LHCN-M2 (cell line): ENCODE data around the gene KIRREL3. TPM values are rescaled to one million over a fixed set of nuclear protein-coding genes. Genes with fewer than 3 reads are reported as not detected.

ENCODE experiments used
- DNase-seq: peaks from one replicate; pipeline ENCODE4 v3.0.0-alpha.2; 2012; ENCODE audit warnings: low read depth
- total RNA-seq: library from RNA; depleted of rRNA; stranded (reverse); fragments of >200 nt; gene quantifications from 2 replicates; pipeline ENCODE4 v1.2.3, GENCODE V29; 2014

KIRREL3 gene
- total RNA-seq, 1 experiment from 2014 or later, result 2.1 TPM

GRCh38 chr11:126514061-126514693 is 486.4 kb downstream of the KIRREL3 start:
- peak; percentile 7 for DNase-seq

DNA sequence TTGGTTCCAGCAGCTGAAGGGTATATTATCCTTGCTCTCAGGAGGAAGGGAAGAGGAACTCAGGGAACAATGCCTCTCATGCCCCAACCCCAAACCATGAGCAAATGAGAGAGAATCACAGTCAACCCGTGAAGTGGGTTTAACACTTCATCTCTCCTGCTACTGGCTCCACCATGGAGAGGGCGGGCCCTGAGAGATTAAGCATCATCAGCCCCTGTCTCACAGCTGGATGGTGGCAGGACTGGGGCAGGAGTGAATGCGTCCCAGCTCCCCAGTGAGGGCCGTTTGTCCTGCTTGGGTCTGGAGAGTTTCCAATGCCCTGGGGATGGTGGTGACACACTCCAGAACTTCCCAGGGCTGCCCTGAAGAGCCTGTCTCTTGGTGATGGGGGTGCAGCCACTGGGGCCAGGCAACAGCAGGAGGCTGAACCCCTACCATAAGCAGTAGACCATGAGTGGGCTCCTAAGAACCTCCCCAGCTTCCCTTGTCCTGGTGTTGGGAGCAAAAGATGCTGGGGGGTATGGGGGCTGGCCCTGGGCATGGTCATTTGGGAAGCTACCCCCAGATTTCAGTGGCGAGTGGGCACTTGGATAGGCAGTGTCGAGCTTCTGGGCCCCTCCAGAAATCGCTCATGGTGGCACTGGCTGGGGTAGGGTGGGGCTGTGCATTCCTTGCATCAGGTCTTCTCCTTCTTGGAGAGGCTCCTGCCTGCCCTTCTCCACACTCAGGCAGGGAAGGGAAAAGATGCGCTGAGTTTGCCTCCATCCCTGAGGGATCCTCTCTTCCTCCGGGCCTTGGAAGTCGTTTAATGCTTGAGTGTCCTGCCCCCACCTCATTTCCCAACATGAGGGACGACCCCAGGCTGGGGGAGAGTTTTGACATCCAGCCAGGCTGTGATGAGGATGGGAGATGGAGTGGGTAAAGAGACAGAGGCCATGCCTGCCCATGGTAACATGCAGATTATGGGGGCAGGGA is 487.5 kb downstream of the KIRREL3 start:
- DNase-seq, result no peak

DNA sequence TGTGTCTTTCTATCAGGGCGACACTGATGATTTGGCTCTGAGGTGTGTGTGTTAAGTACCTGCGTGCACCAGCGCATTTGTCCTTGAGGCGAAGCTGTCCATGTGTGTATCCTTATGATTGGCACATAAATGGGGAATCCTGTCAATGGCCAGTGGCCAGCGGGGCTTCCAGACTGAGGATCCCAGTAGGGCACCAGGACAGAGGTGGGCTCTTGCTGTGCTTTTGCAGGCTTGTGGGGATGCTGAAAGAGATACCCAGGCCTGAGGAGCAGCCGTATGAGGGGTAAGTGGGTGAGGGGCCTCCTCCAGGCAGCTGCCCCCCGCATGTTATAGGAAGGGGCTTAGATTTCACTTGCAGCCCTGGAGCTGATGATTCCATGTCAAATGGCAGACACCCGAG is 488.3 kb downstream of the KIRREL3 start:
- no peak for DNase-seq

DNA sequence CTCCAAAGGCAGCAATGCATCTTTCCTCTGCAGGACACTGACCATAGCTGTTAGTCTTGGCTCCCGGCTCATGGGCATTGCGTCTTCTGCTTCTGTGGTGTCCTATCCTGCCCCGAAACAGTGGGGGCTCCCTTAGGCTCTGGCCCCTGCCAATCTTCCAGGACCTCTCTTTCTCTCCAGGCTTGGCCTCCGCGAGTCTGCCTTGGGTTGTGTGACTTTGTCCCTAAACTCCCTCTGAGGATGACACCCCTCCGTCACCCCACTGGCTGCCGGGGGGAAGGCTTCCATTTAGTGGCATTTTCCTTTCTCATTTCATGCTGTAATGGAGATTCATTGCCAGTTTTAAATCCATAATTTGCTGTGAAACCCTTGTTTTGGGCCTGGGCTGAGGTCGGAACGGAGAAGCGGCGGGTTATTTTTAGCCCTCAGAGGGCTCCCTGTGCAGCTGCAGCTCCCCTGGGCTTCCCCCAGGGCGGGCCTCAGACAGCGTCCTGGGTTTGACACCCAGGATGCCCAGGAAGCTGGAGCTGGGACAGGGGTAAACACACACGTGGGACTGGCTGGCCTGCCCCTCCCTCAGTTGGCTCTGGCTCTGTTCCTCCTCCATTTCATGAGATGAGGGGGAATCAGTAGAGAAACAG is 489.0 kb downstream of the KIRREL3 start:
- DNase-seq, result no peak

GRCh38 chr11:126510621-126511370 is 489.8 kb downstream of the KIRREL3 start:
- DNase-seq, result no peak

GRCh38 chr11:126507646-126508045 is 492.9 kb downstream of the KIRREL3 start:
- DNase-seq, result no peak

- DNase-seq, result no peak
These were observed 493.8 kb downstream of the KIRREL3 start for GRCh38 chr11:126506789-126507188.

DNA sequence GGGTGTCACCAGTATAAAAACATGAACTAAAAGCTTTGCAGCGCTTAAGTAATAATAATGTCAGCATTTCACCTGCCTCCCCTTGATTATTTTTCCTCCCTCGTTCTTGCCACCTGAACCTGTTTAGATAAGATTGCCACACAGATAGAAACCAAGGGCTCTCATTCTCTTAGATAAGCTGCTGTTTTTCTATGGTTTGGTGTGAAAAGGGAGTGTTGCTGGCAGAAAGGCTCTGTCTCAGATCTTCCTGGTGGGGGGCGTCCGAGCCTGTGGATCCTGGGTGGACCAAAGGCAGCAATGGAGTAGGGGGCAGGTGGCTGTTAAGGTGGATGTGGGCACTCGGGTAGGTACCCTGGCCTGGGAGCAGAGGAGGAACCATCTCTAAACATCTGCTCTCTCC is 497.6 kb downstream of the KIRREL3 start:
- DNase-seq, result no peak

- DNase-seq, result no peak
These were observed 498.4 kb downstream of the KIRREL3 start for GRCh38 chr11:126502159-126502558.

DNA sequence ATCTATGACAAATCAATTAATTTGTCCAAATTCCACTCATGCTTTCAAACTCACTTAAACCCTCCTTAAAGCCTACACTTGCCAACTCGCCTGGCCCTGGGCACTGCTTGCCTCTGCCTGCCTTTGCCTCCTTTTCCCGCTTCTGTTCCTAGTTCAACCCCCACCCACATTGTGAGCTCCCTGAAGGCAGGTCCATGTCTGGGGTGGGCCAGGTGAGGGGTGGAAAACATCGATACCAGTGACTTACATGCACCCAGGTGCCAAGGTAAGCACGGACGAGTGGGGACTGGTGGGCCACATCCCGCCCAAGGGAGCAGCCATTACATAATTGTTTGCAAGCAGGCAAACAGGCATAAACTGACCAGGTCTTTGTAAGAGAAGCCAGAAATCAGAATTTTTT is 498.9 kb downstream of the KIRREL3 start:
- DNase-seq, result no peak

DNA sequence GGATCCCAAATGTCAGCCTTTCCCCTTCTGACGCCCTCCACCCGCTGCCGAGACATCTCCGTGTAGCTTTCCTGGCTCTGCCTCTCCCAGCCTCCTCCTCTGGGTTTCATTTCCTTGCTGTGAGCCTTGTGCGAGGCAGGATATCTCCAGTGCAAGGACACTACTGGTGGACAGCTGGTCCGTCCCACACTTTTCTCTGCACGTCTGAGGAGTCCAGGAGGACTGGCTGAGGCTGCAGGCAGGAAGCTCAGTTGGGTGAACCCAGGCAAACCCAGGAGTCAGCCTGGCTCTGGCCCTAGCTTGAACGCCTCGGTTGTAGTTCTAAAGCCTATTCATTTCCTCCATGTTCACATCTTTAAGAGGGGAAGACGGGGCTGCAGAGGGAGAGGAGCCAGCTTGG is 499.6 kb downstream of the KIRREL3 start:
- no peak for DNase-seq

DNA sequence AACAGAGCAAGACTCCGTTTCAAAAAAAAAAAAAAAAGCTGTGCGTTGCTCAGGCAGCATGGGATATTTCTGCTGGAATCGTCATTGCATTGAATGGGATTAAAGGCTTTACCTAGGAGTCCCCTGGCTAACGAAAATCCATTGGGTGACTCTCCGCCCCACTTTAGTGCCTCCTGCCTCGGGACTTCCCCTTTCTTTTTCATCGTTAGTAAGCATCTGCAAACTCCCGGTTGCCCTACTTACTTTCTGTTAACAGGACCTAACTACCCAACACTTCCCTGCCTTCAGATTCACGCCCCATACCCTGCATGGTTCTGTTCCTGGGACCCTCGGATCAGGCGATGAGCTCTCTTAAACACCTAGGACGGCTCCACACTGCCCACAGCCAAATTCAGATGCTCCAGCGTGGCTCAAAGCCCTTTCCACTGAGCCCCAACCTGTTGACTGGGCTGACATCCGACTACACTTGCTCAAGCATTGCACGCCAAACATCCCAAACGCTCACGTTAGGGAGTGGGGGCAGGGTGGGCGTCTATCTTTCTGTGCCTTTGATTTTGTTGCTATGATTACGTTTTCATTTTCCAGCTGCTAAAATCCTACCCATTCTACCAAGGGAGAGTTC is 501.3 kb downstream of the KIRREL3 start:
- no peak for DNase-seq

DNA sequence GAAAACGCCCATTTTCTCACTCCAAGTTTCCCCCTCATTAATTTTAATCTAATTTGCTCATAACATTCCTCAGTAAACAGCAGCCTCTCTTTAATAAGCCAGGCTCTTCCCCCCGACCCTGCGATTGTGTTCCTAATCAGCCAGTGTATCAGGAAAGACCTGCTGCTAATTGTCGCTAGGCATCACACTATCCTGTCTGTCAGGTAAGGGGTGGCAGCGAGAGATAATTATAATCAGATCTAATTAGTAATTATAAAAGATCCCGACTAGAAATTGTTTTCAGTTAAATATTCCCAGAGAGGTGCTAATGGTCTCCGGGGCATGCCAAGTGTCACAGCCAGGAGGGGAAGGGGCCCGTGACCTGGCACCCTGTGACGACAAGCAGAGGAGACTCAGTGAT is 502.3 kb downstream of the KIRREL3 start:
- DNase-seq, result no peak

DNA sequence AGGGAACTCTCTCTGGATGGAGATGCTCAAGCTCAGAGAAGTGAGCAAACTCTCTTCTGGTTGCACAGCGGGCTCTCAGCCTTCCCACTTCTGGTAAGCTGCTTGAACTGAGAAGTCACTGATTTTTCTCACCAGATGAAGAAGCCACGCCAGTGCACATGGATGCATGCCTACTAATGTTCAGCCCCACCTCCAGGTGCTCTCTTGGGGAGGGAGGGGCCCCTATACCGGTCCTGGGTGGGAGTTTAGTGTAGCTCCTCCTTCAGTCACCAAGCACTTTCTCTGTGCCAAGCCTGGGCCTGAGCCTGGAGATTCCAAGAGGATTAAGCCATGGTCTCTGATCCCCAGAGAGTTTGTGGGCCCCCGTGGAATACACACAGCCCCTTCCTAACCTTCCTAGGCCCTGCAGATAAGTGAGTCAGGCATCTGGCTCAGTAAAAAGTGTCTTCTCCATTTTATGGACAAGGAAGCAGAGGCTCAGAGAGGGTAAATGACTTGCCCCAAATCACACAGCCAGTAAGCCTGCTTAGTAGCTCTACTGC is 502.9 kb downstream of the KIRREL3 start:
- DNase-seq, result no peak

- DNase-seq, result no peak
These were observed 503.8 kb downstream of the KIRREL3 start for GRCh38 chr11:126496576-126497337.

- DNase-seq, result no peak
These were observed 505.0 kb downstream of the KIRREL3 start for GRCh38 chr11:126495281-126496220.

DNA sequence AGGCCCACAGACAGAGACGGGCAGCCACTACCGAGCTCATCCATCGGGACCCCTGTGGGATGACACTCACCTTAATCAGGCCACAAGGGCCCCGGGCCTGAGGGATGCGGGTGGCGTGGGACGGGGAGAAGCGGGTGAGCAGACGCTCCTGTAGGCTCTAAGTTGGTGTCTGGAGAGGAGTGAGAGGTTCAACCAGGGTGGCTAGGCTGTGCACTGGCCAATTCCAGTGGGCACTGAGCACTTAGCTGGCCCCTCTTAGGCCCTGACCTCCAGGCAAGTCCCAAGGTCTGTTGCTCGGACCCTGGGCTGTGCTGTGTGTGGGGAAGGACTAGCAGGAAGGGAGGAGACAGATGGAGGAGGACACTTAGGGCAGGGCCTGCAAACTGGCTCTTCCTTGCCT is 505.7 kb downstream of the KIRREL3 start:
- no peak for DNase-seq

DNA sequence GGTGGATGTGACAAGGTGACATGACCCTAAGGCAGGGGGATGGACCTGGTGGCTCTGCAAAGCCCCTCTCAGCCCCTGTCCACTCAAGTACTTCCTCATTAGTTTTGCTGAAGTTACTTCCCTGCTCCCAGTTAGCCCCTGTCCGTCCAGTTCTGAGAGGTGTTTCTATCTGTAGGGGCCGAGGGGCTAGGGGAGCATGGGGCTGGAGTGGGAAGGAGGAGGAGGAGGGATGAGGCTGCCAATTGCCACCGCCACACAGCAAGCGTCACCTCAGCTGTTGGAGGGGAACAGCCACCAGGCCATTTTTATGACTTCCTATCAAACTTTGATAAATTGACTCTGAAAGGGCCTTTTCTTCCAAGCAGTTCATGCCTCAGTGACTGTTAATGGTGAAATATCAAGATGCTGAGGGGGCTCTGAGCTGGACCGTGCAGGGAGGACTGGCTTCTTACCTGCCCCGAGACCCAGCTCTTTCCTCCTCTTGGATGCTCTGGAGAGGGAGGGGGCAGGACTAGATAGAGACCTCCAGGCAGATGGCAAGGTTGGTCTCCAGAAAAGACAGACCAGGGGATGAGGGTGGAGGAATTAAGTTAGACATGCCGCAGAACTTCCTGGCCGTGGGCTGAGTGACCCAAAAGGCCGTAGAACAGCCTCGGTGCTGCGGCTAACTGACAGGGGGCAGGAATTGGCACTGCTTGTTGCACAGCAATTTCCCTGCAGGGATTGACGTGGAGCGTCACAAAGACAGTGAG is 508.1 kb downstream of the KIRREL3 start:
- DNase-seq, result no peak
